HepG2 (cell line): ENCODE measurements around the gene GNG3. TPM values are rescaled to one million over a fixed set of nuclear protein-coding genes. Genes with fewer than 3 reads are reported as not detected.

ENCODE experiments used
- CENPT ChIP-seq: sonication (generic); formaldehyde crosslinking; IDR thresholded peaks from 2 replicates; pipeline ENCODE4 v1.8.0; 2022; ENCODE audit warnings: low read depth, mild to moderate bottlenecking, moderate library complexity, missing genetic modification reagents
- GTF2F1 ChIP-seq: fragments of 150-350 bp; IDR thresholded peaks from 2 replicates; pipeline ENCODE4 v1.6.1; 2014; ENCODE audit warnings: low read length
- HDAC1 ChIP-seq: sonication (generic); formaldehyde crosslinking; IDR thresholded peaks from 2 replicates; pipeline ENCODE4 v1.5.1; 2020; ENCODE audit warnings: mild to moderate bottlenecking, missing genetic modification reagents
- MAFK ChIP-seq, 2 experiments: IDR thresholded peaks in 1 of 2; conservative IDR thresholded peaks in 1 of 2; 2 replicates each; pipeline ENCODE4 v1.6.1; 2011; ENCODE audit warnings: improper control_type of control experiment in 2 of 2, low read length in 2 of 2
- MAZ ChIP-seq, 2 experiments: sonication (generic) in 1 of 2; formaldehyde crosslinking in 1 of 2; IDR thresholded peaks; 2 replicates each; pipeline versions ENCODE4 v1.5.0 to v1.6.1; 2012 to 2020; ENCODE audit warnings: low read depth in 2 of 2, mild to moderate bottlenecking in 2 of 2, borderline replicate concordance in 1 of 2, improper control_type of control experiment in 1 of 2, low read length in 1 of 2, missing genetic modification reagents in 1 of 2, moderate library complexity in 1 of 2
- SNAPC4 ChIP-seq: sonication (generic); formaldehyde crosslinking; IDR thresholded peaks from 2 replicates; pipeline ENCODE4 v1.4.0; 2020; ENCODE audit warnings: mild to moderate bottlenecking, missing genetic modification reagents
- TCF12 ChIP-seq, 2 experiments: fragments of 450-650 bp in 1 of 2; sonication (generic) in 1 of 2; formaldehyde crosslinking in 1 of 2; IDR thresholded peaks; 2 replicates each; pipeline versions ENCODE4 v1.6.1 to v1.8.0; 2017 to 2022; ENCODE audit warnings: antibody characterized with exemption in 1 of 2, mild to moderate bottlenecking in 1 of 2, missing genetic modification reagents in 1 of 2, moderate library complexity in 1 of 2
- TOE1 ChIP-seq: sonication (generic); formaldehyde crosslinking; IDR thresholded peaks from 2 replicates; pipeline ENCODE4 v1.4.0; 2020; ENCODE audit warnings: mild to moderate bottlenecking, missing genetic modification reagents
- ZNF274 ChIP-seq: sonication (generic); formaldehyde crosslinking; IDR thresholded peaks from 2 replicates; pipeline ENCODE4 v1.5.1; 2020; ENCODE audit warnings: mild to moderate bottlenecking, missing genetic modification reagents
- ZNF501 ChIP-seq: sonication (generic); formaldehyde crosslinking; IDR thresholded peaks from 2 replicates; pipeline ENCODE4 v1.5.1; 2020; ENCODE audit warnings: mild to moderate bottlenecking, moderate library complexity, missing genetic modification reagents
- ZNF570 ChIP-seq: sonication (generic); formaldehyde crosslinking; IDR thresholded peaks from 2 replicates; pipeline ENCODE4 v1.4.0; 2020; ENCODE audit warnings: mild to moderate bottlenecking, missing genetic modification reagents, borderline replicate concordance
- ZNF7 ChIP-seq: IDR thresholded peaks from 2 replicates; pipeline ENCODE4 v1.6.1; 2016; ENCODE audit warnings: missing biosample characterization, missing genetic modification reagents
- polyA plus RNA-seq, 8 experiments: library from polyadenylated mRNA; depleted of rRNA in 3 of 8; stranded (reverse) in 7 of 8; unstranded in 1 of 8; fragments of >200 nt; fragmentation: Illumina TruSeq in 4 of 8; extraction: Trizol in 4 of 8; gene quantifications; 2 replicates each; pipeline versions ENCODE4 v1.2.1 to v1.2.3, GENCODE V29; 2011 to 2016; ENCODE audit warnings: low read depth in 4 of 8, missing spikeins in 1 of 8, mixed read lengths in 1 of 8; ENCODE audit not compliant: insufficient read depth in 1 of 8
- total RNA-seq, 5 experiments: library from RNA; depleted of rRNA; stranded (reverse); fragments of >200 nt; fragmentation: Illumina TruSeq; extraction: Trizol; gene quantifications; 2 replicates each; pipeline ENCODE4 v1.2.3, GENCODE V29; 2016; ENCODE audit warnings: low read depth in 1 of 5
- TF ChIP-seq, protein P1 (sequence below): sonication (generic); formaldehyde crosslinking; IDR thresholded peaks from 2 replicates; pipeline ENCODE4 v1.4.0; 2020; ENCODE audit warnings: missing genetic modification reagents
- TF ChIP-seq, protein P2 (sequence below): sonication (generic); formaldehyde crosslinking; IDR thresholded peaks from 2 replicates; pipeline ENCODE4 v1.4.0; 2020; ENCODE audit warnings: missing genetic modification reagents
- TF ChIP-seq, protein P3 (sequence below): sonication (generic); formaldehyde crosslinking; IDR thresholded peaks from 2 replicates; pipeline ENCODE4 v1.4.0; 2020; ENCODE audit warnings: mild to moderate bottlenecking, low read depth, missing genetic modification reagents
- TF ChIP-seq, protein P4 (sequence below): IDR thresholded peaks from 2 replicates; pipeline ENCODE4 v1.6.1; 2012; ENCODE audit warnings: low read depth, low read length, improper control_type of control experiment

Gene GNG3
- total and polyA plus RNA-seq, 2 of the 13 experiments (the other 11 are each of a cell fraction or from before 2014, with no cell fraction given) = not detected

DNA sequence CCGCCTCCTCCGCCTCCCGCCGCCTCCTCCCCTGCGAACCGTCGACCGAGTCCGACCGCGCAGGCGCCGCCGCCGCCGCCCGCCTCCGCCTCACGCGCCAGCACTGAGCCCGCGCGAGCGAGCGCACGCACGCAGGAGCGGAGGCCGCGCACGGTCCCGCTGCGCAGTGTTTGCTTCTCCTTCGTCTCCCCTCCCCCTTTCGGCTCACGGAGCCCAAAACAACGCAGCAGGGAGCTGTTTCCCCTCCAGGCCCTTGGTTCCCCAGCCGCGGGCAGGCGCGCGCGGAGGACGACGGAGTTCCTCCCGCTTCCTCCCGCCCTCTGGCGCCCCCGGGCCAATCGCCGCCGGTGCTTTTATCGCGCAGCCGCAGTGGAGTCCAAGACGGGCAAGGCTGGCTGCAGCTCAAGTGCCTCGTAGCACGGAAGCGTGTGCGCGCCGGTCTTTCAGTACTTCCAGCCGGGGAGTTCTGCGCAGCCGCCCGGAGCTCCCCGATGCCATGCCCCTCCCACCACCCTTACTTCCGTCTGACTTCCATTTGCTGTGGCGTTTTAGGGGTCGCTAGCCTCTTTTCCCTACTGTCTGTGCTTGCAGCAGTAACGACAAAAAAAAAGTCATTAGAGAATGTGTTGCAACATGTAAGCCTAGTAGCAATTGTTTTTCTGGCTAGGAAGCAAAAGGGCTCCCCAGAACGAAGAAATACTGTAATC lies 19.8 kb downstream of the GNG3 start, which contains the start of gene HNRNPUL2 (continued):
- TF ChIP-seq SNAPC4 (CRISPR knock-in tag) (no peak; the same call in 1 of the 2 replicates), TCF12 (IDR thresholded peaks at IDR 0.05) (no peak), TCF12 (CRISPR knock-in tag; IDR thresholded peaks at IDR 0.05) (no peak), GTF2F1 (peak; percentile 32; the same call in 1 of the 2 replicates), MAZ (IDR thresholded peaks at IDR 0.05; ENCODE audit: borderline replicate concordance, low read depth, low read length) (peak; percentile 48; the same call in 1 of the 2 replicates), MAZ (CRISPR knock-in tag; IDR thresholded peaks at IDR 0.05; ENCODE audit: low read depth) (peak; percentile 95; the same call in 1 of the 2 replicates), HDAC1 (CRISPR knock-in tag) (peak; percentile 77), TOE1 (CRISPR knock-in tag) (no peak), ZNF274 (CRISPR knock-in tag) (peak; percentile 80; the same call in 1 of the 2 replicates), ZNF7 (CRISPR knock-in tag) (no peak), ZNF501 (CRISPR knock-in tag) (peak; percentile 82), MAFK (conservative IDR thresholded peaks at IDR 0.05 in 1 of 2, IDR thresholded peaks at IDR 0.05 in 1 of 2; ENCODE audit: low read length in 2 of 2) (no peak), CENPT (CRISPR knock-in tag) (peak; percentile 95), ZNF570 (CRISPR knock-in tag) (peak; percentile 74; the same call in 1 of the 2 replicates)
- TF ChIP-seq, protein P1, sequence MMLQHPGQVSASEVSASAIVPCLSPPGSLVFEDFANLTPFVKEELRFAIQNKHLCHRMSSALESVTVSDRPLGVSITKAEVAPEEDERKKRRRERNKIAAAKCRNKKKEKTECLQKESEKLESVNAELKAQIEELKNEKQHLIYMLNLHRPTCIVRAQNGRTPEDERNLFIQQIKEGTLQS (CRISPR knock-in tag) = no peak
- TF ChIP-seq, protein P2, sequence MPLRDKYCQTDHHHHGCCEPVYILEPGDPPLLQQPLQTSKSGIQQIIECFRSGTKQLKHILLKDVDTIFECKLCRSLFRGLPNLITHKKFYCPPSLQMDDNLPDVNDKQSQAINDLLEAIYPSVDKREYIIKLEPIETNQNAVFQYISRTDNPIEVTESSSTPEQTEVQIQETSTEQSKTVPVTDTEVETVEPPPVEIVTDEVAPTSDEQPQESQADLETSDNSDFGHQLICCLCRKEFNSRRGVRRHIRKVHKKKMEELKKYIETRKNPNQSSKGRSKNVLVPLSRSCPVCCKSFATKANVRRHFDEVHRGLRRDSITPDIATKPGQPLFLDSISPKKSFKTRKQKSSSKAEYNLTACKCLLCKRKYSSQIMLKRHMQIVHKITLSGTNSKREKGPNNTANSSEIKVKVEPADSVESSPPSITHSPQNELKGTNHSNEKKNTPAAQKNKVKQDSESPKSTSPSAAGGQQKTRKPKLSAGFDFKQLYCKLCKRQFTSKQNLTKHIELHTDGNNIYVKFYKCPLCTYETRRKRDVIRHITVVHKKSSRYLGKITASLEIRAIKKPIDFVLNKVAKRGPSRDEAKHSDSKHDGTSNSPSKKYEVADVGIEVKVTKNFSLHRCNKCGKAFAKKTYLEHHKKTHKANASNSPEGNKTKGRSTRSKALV (CRISPR knock-in tag) = peak; percentile 41; the same call in 1 of the 2 replicates
- TF ChIP-seq, protein P3, sequence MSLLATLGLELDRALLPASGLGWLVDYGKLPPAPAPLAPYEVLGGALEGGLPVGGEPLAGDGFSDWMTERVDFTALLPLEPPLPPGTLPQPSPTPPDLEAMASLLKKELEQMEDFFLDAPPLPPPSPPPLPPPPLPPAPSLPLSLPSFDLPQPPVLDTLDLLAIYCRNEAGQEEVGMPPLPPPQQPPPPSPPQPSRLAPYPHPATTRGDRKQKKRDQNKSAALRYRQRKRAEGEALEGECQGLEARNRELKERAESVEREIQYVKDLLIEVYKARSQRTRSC (CRISPR knock-in tag) = no peak
- TF ChIP-seq, protein P4, sequence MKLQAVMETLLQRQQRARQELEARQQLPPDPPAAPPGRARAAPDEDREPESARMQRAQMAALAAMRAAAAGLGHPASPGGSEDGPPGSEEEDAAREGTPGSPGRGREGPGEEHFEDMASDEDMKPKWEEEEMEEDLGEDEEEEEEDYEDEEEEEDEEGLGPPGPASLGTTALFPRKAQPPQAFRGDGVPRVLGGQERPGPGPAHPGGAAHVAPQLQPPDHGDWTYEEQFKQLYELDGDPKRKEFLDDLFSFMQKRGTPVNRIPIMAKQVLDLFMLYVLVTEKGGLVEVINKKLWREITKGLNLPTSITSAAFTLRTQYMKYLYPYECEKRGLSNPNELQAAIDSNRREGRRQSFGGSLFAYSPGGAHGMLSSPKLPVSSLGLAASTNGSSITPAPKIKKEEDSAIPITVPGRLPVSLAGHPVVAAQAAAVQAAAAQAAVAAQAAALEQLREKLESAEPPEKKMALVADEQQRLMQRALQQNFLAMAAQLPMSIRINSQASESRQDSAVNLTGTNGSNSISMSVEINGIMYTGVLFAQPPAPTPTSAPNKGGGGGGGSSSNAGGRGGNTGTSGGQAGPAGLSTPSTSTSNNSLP = no peak
